Right atrium auricular region (tissue), 2 donors: ENCODE results near the gene GCNT2. TPM values are rescaled to one million over a fixed set of nuclear protein-coding genes. Genes with fewer than 3 reads are reported as not detected.
A peak's percentile ranks its signal among the peaks of the same experiment; 100 is the strongest.

Experiments used
- DNase-seq: peaks from one replicate; pipeline ENCODE4 v3.0.0-alpha.2; 2019; ENCODE audit warnings: low spot score
- H3K27ac ChIP-seq, 2 donors: fragments of 200-600 bp; sonication (generic); 1 replicate in 1 of 2; 2 replicates in 1 of 2; pipeline ENCODE4 v1.5.1; 2016 to 2019
- H3K27me3 ChIP-seq, 2 donors: fragments of 200-600 bp; sonication (generic); one replicate each; pipeline versions ENCODE4 v1.5.1 to v1.6.0; 2017 to 2019
- H3K36me3 ChIP-seq: fragments of 200-600 bp; sonication (generic); one replicate; pipeline ENCODE4 v1.5.1; 2016
- H3K4me1 ChIP-seq, 2 donors: fragments of 200-600 bp; sonication (generic); one replicate each; pipeline versions ENCODE4 v1.5.1 to v1.6.0; 2017 to 2019
- H3K4me3 ChIP-seq, 2 donors: fragments of 200-600 bp; sonication (generic); 1 replicate in 1 of 2; 2 replicates in 1 of 2; pipeline ENCODE4 v1.5.1; 2017 to 2019; ENCODE audit warnings: mild to moderate bottlenecking in 1 of 2, moderate library complexity in 1 of 2
- H3K9me3 ChIP-seq, 2 donors: fragments of 200-600 bp; sonication (generic); one replicate each; pipeline ENCODE4 v1.5.1; 2019
- CTCF ChIP-seq, 2 donors: fragments of 200-600 bp; sonication (generic); IDR thresholded peaks; one replicate each; pipeline ENCODE4 v1.5.1; 2019; ENCODE audit warnings: antibody characterized with exemption in 2 of 2
- total RNA-seq, 2 donors: library from RNA; depleted of rRNA; stranded (reverse); fragments of >200 nt; gene quantifications; one replicate each; pipeline ENCODE4 v1.1.0, GENCODE V29; 2016

The GCNT2 gene
- total RNA-seq, 2 donors from 2014 or later = 3.3 to 13.5 TPM

GRCh38 chr6:10641528-10641927 lies 120.4 kb downstream of the GCNT2 start:
- no peaks in the 10 kb centered on the region for H3K36me3 ChIP-seq
- no peaks in the 10 kb centered on the region for H3K27me3 ChIP-seq
- TF ChIP-seq CTCF (IDR thresholded peaks at IDR 0.05) = no peak
- no peaks in the 10 kb centered on the region for H3K4me1 ChIP-seq
- peaks cover 0 to 5% of the 10 kb centered on the region in 2 donors for H3K9me3 ChIP-seq
- DNase-seq = no peak
- no peak overlapping the region for H3K4me3 ChIP-seq
- H3K27ac ChIP-seq = no peak overlapping the region

- H3K27me3 ChIP-seq = no peaks in the 10 kb centered on the region
- H3K27ac ChIP-seq = no peak overlapping the region
- DNase-seq = no peak
- peaks cover 0 to 5% of the 10 kb centered on the region in 2 donors for H3K9me3 ChIP-seq
- H3K4me1 ChIP-seq = no peaks in the 10 kb centered on the region
- H3K36me3 ChIP-seq = no peaks in the 10 kb centered on the region
- H3K4me3 ChIP-seq = no peak overlapping the region
- TF ChIP-seq CTCF (IDR thresholded peaks at IDR 0.05) = no peak
These were observed 122.1 kb downstream of the GCNT2 start for GRCh38 chr6:10643201-10643651.

GRCh38 chr6:10644225-10644624 lies 123.1 kb downstream of the GCNT2 start:
- Histone ChIP-seq H3K4me1 (no peaks in the 10 kb centered on the region), H3K9me3 (peaks cover 0 to 5% of the 10 kb centered on the region in 2 donors), H3K4me3 (no peak overlapping the region), H3K27ac (no peak overlapping the region), H3K27me3 (no peaks in the 10 kb centered on the region), H3K36me3 (no peaks in the 10 kb centered on the region)
- TF ChIP-seq CTCF (IDR thresholded peaks at IDR 0.05) = no peak
- DNase-seq = no peak

GRCh38 chr6:10655508-10656055 lies 134.4 kb downstream of the GCNT2 start:
- Histone ChIP-seq H3K4me3 (no peak overlapping the region), H3K27me3 (no peaks in the 10 kb centered on the region), H3K27ac (no peak overlapping the region), H3K4me1 (no peaks in the 10 kb centered on the region), H3K9me3 (no peaks in the 10 kb centered on the region), H3K36me3 (no peaks in the 10 kb centered on the region)
- no peak for DNase-seq
- TF ChIP-seq CTCF (IDR thresholded peaks at IDR 0.05) = no peak

- H3K27ac ChIP-seq = no peak overlapping the region
- no peaks in the 10 kb centered on the region for H3K36me3 ChIP-seq
- H3K4me3 ChIP-seq = peak overlapping the region in 1 of 2 donors; percentile 35
- H3K4me1 ChIP-seq = no peaks in the 10 kb centered on the region
- DNase-seq = no peak
- no peak for TF ChIP-seq CTCF (IDR thresholded peaks at IDR 0.05)
- H3K27me3 ChIP-seq = no peaks in the 10 kb centered on the region
- no peaks in the 10 kb centered on the region for H3K9me3 ChIP-seq
These were observed 138.0 kb downstream of the GCNT2 start for GRCh38 chr6:10658910-10659698.
